A549 treated with RU486 at 1 μM for 4 hours (cell line): ENCODE measurements around the gene ETV6. TPM values are rescaled to one million over a fixed set of nuclear protein-coding genes. Genes with fewer than 3 reads are reported as not detected.

Experiments
- total RNA-seq: library from RNA; stranded (reverse); fragments of 200-300 nt; extraction: Qiagen RNA extraction; gene quantifications from 5 replicates; pipeline ENCODE4 v1.2.3, GENCODE V29; 2022; ENCODE audit warnings: low read depth

Gene ETV6
- 4.4 to 5.5 TPM (median 4.8 TPM) in 5 replicates for total RNA-seq

GRCh38 chr12:11649413-11650285 lies at the start of gene ETV6:
Gene ETV6, plus strand, starts transcription at chr12:11649674. Its CDS starts 454 bp downstream, at chr12:11650128.

